Ishikawa (cell line): ENCODE measurements around the gene CD300C.

Source experiments
- CEBPB ChIP-seq: IDR thresholded peaks from 2 replicates; pipeline ENCODE4 v1.6.1; 2012
- CREB1 ChIP-seq: IDR thresholded peaks from 2 replicates; pipeline ENCODE4 v1.6.1; 2012; ENCODE audit warnings: low read depth
- EGR1 ChIP-seq: IDR thresholded peaks from 2 replicates; pipeline ENCODE4 v1.6.1; 2012
- EP300 ChIP-seq: IDR thresholded peaks from 2 replicates; pipeline ENCODE4 v1.6.1; 2012; ENCODE audit warnings: borderline replicate concordance
- FOXM1 ChIP-seq: IDR thresholded peaks from 2 replicates; pipeline ENCODE4 v1.6.1; 2012; ENCODE audit warnings: low read depth, borderline replicate concordance
- NFIC ChIP-seq: IDR thresholded peaks from 2 replicates; pipeline ENCODE4 v1.6.1; 2012
- RAD21 ChIP-seq: IDR thresholded peaks from 2 replicates; pipeline ENCODE4 v1.6.1; 2012; ENCODE audit warnings: low read depth
- TAF1 ChIP-seq: IDR thresholded peaks from 2 replicates; pipeline ENCODE4 v1.6.1; 2012; ENCODE audit warnings: low read depth, mild to moderate bottlenecking
- TCF12 ChIP-seq: IDR thresholded peaks from 2 replicates; pipeline ENCODE4 v1.6.1; 2012; ENCODE audit warnings: low read depth
- TEAD4 ChIP-seq: IDR thresholded peaks from 2 replicates; pipeline ENCODE4 v1.6.1; 2012
- USF1 ChIP-seq: IDR thresholded peaks from 2 replicates; pipeline ENCODE4 v1.6.1; 2012
- YY1 ChIP-seq: IDR thresholded peaks from 2 replicates; pipeline ENCODE4 v1.6.1; 2012; ENCODE audit warnings: low read depth
- ZBTB7A ChIP-seq: IDR thresholded peaks from 2 replicates; pipeline ENCODE4 v1.6.1; 2012; ENCODE audit warnings: low read depth
- TF ChIP-seq, protein P1 (sequence below): IDR thresholded peaks from 2 replicates; pipeline ENCODE4 v1.6.1; 2012; ENCODE audit warnings: low read depth, mild to moderate bottlenecking
- TF ChIP-seq, protein P2 (sequence below): IDR thresholded peaks from 2 replicates; pipeline ENCODE4 v1.6.1; 2012

Gene CD300C

GRCh38 chr17:74543406-74543805, 2.5 kb downstream of the CD300C start:
- TF ChIP-seq FOXM1 (no peak), CREB1 (no peak), RAD21 (no peak), TEAD4 (no peak), YY1 (no peak), TAF1 (no peak), EGR1 (no peak), EP300 (no peak), USF1 (no peak), CEBPB (no peak), ZBTB7A (no peak), TCF12 (no peak), NFIC (no peak)
- TF ChIP-seq, protein P1, sequence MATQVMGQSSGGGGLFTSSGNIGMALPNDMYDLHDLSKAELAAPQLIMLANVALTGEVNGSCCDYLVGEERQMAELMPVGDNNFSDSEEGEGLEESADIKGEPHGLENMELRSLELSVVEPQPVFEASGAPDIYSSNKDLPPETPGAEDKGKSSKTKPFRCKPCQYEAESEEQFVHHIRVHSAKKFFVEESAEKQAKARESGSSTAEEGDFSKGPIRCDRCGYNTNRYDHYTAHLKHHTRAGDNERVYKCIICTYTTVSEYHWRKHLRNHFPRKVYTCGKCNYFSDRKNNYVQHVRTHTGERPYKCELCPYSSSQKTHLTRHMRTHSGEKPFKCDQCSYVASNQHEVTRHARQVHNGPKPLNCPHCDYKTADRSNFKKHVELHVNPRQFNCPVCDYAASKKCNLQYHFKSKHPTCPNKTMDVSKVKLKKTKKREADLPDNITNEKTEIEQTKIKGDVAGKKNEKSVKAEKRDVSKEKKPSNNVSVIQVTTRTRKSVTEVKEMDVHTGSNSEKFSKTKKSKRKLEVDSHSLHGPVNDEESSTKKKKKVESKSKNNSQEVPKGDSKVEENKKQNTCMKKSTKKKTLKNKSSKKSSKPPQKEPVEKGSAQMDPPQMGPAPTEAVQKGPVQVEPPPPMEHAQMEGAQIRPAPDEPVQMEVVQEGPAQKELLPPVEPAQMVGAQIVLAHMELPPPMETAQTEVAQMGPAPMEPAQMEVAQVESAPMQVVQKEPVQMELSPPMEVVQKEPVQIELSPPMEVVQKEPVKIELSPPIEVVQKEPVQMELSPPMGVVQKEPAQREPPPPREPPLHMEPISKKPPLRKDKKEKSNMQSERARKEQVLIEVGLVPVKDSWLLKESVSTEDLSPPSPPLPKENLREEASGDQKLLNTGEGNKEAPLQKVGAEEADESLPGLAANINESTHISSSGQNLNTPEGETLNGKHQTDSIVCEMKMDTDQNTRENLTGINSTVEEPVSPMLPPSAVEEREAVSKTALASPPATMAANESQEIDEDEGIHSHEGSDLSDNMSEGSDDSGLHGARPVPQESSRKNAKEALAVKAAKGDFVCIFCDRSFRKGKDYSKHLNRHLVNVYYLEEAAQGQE: no peak
- TF ChIP-seq, protein P2, sequence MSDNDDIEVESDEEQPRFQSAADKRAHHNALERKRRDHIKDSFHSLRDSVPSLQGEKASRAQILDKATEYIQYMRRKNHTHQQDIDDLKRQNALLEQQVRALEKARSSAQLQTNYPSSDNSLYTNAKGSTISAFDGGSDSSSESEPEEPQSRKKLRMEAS: no peak

GRCh38 chr17:74542727-74543383, 3.1 kb downstream of the CD300C start:
- TF ChIP-seq TEAD4: no peak

GRCh38 chr17:74542166-74542565, 3.7 kb downstream of the CD300C start:
- TF ChIP-seq CREB1 (no peak), CEBPB (no peak), EP300 (no peak), TCF12 (no peak), EGR1 (no peak), ZBTB7A (no peak), NFIC (no peak), USF1 (no peak), FOXM1 (no peak), YY1 (no peak), TEAD4 (no peak), TAF1 (no peak), RAD21 (no peak)
- TF ChIP-seq, protein P1: no peak
- TF ChIP-seq, protein P2: no peak

DNA sequence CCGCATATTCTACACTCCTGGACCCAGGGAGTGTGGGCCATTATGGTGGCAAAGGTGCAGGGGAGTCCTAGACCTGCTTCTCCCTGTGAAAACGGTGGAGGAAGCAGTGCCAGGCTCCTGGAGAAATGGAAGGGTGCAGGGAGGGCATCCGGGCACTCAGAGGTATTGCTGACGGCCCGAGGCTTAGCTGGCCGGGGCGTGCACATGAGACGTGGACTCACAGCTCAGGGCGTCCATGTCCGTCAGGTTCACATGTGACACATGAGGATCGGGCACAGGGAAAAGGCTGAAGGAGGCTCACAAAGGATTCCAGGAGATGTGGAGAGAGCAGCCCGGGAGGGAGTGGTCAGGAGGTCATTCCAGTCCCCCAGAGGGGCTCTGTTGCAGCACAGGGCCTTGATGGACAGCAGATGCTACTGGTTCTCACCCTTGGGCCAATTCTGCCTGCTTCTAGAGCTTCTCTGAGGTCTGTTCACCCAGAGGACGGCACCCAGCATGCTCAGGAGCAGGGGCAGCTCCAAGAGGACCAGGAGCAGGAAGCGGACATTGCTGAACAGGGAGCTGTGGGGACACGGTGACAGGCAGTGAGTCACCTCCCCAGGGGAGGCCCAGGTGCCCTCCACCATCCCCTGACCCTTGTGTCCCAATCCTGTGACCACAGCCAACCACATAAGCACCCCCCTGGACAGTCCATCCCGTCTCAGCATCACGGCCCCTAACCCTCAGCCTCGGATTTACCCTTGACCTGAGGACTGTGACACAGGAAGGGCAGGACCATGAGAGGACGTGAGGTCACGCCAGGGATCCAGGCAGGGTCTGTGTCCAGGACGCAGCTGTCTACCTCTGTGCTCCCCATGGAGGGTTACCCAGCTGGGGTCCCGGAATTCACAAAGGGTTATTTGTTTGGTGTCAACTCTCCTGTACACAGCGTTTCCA, 4.5 kb downstream of the CD300C start:
- TF ChIP-seq TCF12 (no peak), FOXM1 (no peak), CEBPB (no peak), YY1 (no peak), TEAD4 (no peak), TAF1 (no peak), EP300 (no peak), EGR1 (no peak), ZBTB7A (no peak), CREB1 (no peak), NFIC (no peak), RAD21 (no peak), USF1 (no peak)
- TF ChIP-seq, protein P2: no peak
- TF ChIP-seq, protein P1: no peak
